Measurements from ENCODE around the gene IGLON5.

The IGLON5 gene

GRCh38 chr19:51317968-51318367 is 6.5 kb downstream of the IGLON5 start:
- DNase-seq (ENCODE audit: low read depth): no peak

GRCh38 chr19:51318687-51319648 is 7.5 kb downstream of the IGLON5 start:
- DNase-seq (ENCODE audit: low read depth): no peak

- no peak for DNase-seq (ENCODE audit: low read depth)
Observed at GRCh38 chr19:51319649-51320279, 8.3 kb downstream of the IGLON5 start.

GRCh38 chr19:51320280-51320657 is 8.8 kb downstream of the IGLON5 start:
- no peak for DNase-seq (ENCODE audit: low read depth)

- no peak for DNase-seq (ENCODE audit: low read depth)
Observed at GRCh38 chr19:51321799-51322198, 10.4 kb downstream of the IGLON5 start.

- no peak for DNase-seq (ENCODE audit: low read depth)
Observed at GRCh38 chr19:51323481-51324166, 12.2 kb downstream of the IGLON5 start.

- DNase-seq (ENCODE audit: low read depth): no peak
Observed at GRCh38 chr19:51324167-51324481, 12.7 kb downstream of the IGLON5 start.

GRCh38 chr19:51325161-51325976 is 13.9 kb downstream of the IGLON5 start:
- DNase-seq (ENCODE audit: low read depth): no peak

- no peak for DNase-seq (ENCODE audit: low read depth)
Observed at GRCh38 chr19:51326216-51327065, 15.0 kb downstream of the IGLON5 start.

GRCh38 chr19:51327066-51328001 is 15.9 kb downstream of the IGLON5 start:
- DNase-seq (ENCODE audit: low read depth): no peak

- DNase-seq (ENCODE audit: low read depth): no peak
Observed at GRCh38 chr19:51329411-51329810, 18.0 kb downstream of the IGLON5 start.

- no peak for DNase-seq (ENCODE audit: low read depth)
Observed at GRCh38 chr19:51330366-51330765, 18.9 kb downstream of the IGLON5 start.

GRCh38 chr19:51331193-51331592 is 19.7 kb downstream of the IGLON5 start:
- no peak for DNase-seq (ENCODE audit: low read depth)

- no peak for DNase-seq (ENCODE audit: low read depth)
Observed at GRCh38 chr19:51331716-51332115, 20.3 kb downstream of the IGLON5 start.

GRCh38 chr19:51333836-51334460 is 22.5 kb downstream of the IGLON5 start:
- DNase-seq (ENCODE audit: low read depth): no peak

GRCh38 chr19:51337141-51337860 is 25.9 kb downstream of the IGLON5 start:
- DNase-seq (ENCODE audit: low read depth): no peak

- no peak for DNase-seq (ENCODE audit: low read depth)
Observed at GRCh38 chr19:51337861-51338562, 26.6 kb downstream of the IGLON5 start.

All from ELR (cell line).